Measurements from ENCODE around the gene SLC6A6.
"Not testable (repeated sequence)": the region's sequence is repeated elsewhere in the genome, so short reads cannot be mapped to it uniquely, and the experiment has no call there.

Gene SLC6A6

DNA sequence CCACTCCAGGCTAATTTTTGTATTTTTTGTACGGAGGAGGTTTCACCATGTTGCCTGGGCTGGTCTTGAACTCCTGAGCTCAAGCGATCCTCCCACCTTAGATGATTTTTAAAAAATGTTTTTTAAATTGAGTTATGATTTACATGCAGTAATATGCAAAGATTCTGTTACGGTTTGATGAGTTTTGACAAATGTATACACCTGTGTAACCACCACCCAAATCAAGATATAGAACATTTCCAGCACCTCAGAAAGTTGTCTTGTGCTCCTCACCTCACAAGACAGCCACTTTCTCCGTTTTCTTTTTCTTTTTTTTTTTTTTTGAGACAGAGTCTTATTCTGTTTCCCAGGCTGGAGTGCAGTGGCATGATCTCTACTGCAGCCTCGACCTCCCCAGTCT lies 4.8 kb downstream of the SLC6A6 start:
- no peak overlapping the region for H3K4me3 ChIP-seq (ENCODE audit: control insufficient read depth, low read depth, low read length)
- no peak for TF ChIP-seq CTCF (conservative IDR thresholded peaks at IDR 0.05; ENCODE audit: control insufficient read depth, insufficient read depth, low read depth, low read length)
- DNase-seq (ENCODE audit: low read depth) = no peak

DNA sequence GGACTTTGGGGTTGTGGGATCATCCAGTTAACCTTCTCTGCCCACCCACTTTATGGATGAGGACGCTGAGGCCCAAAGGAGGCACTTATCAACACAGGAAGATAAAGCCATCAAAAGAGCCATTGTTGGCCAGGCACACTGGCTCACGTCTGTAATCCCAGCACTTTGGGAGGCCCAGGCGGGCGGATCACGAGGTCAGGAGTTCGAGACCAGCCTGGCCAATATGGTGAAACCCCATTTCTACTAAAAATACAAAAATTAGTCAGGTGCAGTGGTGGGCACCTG lies 7.3 kb downstream of the SLC6A6 start:
- DNase-seq (ENCODE audit: low read depth); H3K4me3 ChIP-seq (ENCODE audit: control insufficient read depth, low read depth, low read length): not testable (repeated sequence)

DNA sequence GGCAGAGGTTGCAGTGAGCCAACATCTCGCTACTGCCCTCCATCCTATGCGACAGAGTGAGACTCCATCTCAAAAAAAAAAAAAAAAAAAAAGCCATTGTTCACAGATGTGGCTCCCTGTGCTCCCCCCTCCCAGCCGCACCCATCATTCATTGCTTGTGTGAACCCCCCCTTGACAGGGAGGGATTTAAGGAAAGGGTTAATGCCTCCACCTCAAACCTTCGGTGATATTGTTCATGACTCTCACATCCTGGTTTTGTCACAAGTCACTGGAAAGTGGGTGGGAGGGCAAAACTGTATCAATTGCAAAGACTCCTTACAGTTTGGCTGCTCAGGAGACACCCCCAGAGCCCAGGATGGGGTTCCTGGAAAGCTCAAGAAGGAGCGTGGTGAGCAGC lies 7.7 kb downstream of the SLC6A6 start:
- H3K4me3 ChIP-seq (ENCODE audit: control insufficient read depth, low read depth, low read length) = no peak overlapping the region
- no peak for TF ChIP-seq CTCF (conservative IDR thresholded peaks at IDR 0.05; ENCODE audit: control insufficient read depth, insufficient read depth, low read depth, low read length)

GRCh38 chr3:14410503-14411165 lies 8.2 kb downstream of the SLC6A6 start:
- no peak for TF ChIP-seq CTCF (conservative IDR thresholded peaks at IDR 0.05; ENCODE audit: control insufficient read depth, insufficient read depth, low read depth, low read length)
- DNase-seq (ENCODE audit: low read depth) = peak; percentile 88
- H3K4me3 ChIP-seq (ENCODE audit: control insufficient read depth, low read depth, low read length) = no peak overlapping the region

More for the DNA sequence above, 7.7 kb downstream of the SLC6A6 start:
- no peak for DNase-seq (ENCODE audit: low read depth)

- H3K4me3 ChIP-seq (ENCODE audit: control insufficient read depth, low read depth, low read length) = no peak overlapping the region
- TF ChIP-seq CTCF (conservative IDR thresholded peaks at IDR 0.05; ENCODE audit: control insufficient read depth, insufficient read depth, low read depth, low read length) = no peak
- DNase-seq (ENCODE audit: low read depth) = no peak
These were observed 8.7 kb downstream of the SLC6A6 start for GRCh38 chr3:14411166-14411526.

DNA sequence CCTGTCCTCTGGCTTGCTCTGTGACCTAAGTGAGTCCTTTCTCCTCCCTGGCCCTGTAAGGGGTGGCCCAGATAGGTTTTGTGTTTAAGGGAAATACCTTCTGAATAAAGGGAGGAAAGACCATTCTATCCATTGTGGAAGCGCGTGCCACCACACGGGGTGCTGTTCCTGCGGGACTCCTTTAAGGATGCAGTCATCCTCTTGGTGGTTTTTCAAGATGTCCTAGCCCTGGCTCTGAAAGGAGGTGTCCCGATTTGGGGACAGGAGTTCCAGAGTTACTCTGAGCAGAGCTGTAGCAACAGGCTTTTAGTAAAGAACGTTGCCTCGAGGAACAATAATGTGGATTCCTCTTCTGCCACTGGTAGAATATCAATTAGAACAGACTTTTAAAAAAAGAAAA lies 9.6 kb downstream of the SLC6A6 start:
- no peak for DNase-seq (ENCODE audit: low read depth)
- no peak overlapping the region for H3K4me3 ChIP-seq (ENCODE audit: control insufficient read depth, low read depth, low read length)
- no peak for TF ChIP-seq CTCF (conservative IDR thresholded peaks at IDR 0.05; ENCODE audit: control insufficient read depth, insufficient read depth, low read depth, low read length)

- TF ChIP-seq CTCF (conservative IDR thresholded peaks at IDR 0.05; ENCODE audit: control insufficient read depth, insufficient read depth, low read depth, low read length) = no peak
- no peak overlapping the region for H3K4me3 ChIP-seq (ENCODE audit: control insufficient read depth, low read depth, low read length)
- no peak for DNase-seq (ENCODE audit: low read depth)
These were observed 10.5 kb downstream of the SLC6A6 start for GRCh38 chr3:14412831-14413380.

Data from fibroblast of mammary gland (primary cell).